HL-60 (cell line): ENCODE results near the gene TUBB8.

Experiments
- CTCF ChIP-seq: IDR thresholded peaks from one replicate; pipeline ENCODE4 v1.5.1; 2011; ENCODE audit warnings: low read length, control low read depth, inconsistent platforms; ENCODE audit not compliant: insufficient read depth
- REST ChIP-seq: IDR thresholded peaks from 2 replicates; pipeline ENCODE4 v1.6.1; 2012; ENCODE audit warnings: low read depth; ENCODE audit not compliant: insufficient replicate concordance

DNA sequence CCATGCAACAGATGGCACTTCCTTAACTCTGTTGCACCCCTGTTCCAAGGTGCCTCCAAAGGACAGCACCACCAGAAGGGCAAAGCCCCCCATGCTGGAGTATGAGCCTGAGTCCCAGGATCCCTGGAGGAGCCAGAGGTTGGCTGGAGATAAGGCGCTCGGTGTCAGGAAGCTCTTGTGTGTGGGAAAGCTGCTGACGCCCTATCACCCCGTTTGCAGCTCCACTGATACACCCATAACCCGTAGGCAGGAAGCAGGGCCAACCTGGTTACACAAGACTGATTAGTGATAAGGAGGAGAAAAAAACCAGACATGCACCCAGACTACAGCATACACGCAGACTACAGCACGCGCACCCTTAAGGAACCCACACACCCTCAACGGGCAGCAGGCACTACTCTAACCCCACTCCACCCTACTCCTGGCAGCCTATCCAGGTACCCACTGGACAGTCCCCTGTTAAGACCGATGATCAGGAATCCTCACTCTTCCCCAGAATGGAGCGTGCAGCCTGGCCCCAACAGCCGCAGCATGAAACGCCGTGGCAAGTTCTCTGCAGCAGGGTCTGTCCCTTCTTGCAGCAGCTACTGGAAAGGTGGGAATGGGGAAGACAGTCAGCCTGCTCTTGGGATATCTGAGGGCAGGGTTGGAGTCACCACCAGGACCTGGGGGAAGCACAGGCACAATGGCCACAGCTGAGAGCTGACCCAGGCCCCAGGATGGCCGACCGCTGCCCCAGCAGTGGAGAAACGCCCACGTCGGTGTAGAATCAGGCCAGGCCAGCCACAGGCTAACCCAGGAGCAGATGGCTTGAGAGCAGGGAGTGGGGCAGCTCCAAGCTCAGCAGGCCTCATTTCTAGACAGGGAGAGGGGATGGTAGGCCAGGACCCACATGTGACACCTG lies 38.3 kb upstream of the TUBB8 start:
- TF ChIP-seq CTCF (no peak), REST (no peak)
